ENCODE results near the gene PHLDB2.
A peak's percentile ranks its signal among the peaks of the same experiment; 100 is the strongest.

Gene PHLDB2

DNA sequence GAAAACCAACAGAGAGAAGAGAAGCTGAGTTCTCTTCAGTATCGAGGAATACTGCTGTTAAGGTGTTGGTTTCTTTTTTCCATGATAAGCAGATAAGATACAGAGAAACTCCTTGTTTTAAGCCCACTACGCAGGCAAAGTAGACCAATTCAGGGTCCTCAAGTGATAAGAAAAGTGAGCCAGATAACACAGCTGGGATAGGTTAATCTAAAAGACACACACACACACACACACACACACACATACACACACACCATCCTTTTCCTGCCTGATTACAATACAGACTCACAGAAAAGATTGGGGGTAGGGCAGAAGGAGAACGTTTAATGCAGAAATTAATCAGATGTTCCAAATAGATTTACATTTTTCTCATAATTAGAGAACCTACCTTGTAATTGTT, 6.5 kb upstream of the PHLDB2 start:
- DNase-seq, result no peak

DNA sequence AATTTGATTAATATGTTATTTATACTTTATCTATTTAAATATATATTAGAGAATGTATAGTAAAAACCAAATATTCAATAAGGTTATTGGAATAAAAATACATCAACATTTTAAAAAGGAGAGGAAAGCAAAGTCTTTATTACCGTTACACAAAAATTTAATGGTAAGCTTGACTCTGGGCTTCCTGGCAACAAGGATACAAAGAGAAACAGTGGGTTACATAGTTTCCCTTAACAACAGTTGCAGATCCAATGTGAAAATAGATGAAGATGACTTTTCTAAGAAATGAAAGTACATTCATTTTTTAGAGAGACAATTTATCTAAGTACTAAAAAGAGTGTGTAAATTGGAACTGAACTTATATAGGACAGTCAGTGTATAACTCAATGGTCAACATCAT, 6.0 kb upstream of the PHLDB2 start:
- no peak for DNase-seq

DNA sequence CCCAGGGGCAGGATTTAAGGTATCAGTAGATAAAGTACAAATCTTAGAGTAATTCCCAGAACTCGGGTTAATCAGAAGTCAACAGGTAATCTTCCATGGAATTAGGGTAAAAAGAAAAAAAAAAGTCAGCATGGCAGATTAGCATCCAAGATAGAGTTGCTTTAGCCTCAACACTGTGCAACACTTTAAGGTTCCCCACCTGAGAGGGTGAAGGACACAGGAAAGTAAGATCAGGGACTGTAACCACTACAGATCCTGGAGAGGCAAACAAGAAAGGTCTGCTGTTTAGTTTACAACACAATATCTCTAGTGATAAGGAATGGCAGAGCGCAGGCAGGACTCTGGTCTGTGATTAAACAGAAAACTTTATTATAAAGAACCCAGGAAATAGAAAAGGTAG, 4.1 kb upstream of the PHLDB2 start:
- DNase-seq, result no peak

DNA sequence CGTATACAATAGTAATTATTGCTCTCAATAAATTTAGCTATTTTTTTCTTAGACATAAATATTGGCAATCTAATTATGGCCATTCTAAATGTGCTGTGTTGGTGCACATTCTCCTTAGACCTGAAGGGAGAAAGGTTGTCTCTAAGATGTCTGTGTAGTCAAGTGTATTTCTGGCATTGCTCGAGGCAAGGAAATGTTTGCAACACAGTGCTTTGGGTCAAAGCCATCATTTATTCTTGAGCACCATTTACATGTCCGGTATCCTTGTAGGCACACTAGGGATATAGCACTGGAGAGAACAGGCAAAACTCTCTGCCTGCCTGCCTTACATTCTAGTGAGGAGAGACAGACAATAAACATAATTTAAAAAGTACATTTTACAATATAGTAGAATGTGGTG, 2.6 kb upstream of the PHLDB2 start:
- no peak for DNase-seq

DNA sequence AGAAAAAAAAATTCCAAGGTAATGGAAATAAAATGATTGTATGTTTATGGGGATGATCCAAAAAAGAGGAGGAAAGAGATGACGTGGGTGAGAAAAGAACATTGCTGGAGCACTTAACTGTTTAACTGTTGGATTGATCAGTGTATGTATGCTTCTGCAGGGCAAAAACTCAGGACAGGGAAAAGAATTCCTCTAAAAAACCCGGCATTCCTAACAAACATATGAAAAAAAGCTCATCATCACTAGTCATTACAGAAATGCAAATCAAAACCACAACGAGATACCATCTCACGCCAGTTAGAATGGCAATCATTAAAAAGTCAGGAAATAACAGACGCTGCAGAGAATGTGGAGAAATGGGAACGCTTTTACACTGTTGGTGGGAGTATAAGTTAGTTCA, 1.6 kb upstream of the PHLDB2 start:
- no peak for DNase-seq

DNA sequence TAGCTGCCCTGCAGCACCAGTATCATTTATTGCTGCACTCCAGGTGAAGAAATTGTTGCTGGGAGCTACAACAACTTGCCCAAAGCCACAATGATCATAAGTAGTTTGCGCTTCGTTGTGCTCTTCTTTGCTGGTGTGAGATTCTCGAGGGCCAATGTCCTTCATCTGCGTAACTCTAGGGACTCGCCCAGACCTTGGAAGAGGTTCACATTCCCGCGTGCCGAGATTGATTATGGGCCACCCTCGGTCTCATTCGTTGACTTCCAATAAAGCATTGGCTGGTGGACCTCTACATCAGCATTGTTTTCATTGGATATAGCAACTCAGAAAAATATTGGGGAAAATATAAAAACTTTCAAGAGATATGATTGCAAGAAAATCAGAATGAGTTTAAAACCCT, 423 bp upstream of the PHLDB2 start:
- no peak for DNase-seq

DNA sequence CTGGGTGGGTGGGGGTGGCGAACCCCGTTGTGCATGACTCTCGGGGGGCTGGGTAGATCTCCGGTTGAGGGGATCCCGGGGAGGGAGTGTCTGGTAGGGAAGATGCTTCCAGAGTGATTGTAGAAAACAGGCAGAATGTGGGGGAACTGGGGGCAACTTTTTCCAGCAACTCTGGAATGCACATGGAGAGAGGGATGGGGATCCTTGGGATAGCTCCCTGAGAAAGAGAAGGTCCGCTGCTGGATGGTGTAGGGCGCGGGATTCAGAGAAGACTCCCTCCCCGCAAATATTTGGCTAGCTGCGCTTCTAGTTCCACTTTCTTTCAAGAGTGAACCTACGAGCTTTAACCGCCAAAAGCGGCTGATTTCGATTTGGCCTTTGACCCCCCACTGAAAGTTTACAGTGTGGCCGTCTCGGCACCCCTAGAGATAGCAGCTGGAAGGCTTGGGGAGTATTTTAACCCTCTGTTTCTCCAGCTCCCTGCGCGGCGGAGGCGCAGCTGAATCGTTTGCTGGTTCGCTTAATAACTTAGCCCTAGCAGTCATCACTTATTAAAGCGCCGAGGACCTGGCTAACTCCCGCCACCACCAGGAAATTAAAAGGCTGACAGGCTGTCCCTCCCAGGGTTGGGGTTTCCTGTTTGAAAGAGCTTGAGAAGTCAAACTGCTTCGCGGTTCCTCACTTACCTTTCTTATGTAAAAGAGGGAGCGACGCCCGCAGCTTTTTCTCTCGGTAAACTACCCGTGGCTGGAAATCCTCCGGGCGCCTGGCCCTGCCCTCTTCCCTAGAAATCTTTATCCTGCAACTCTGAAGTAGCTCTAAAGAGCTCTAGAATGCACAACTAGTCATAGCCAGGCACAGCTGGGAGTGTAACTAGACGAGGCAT, 1.2 kb downstream of the PHLDB2 start:
- DNase-seq, result peak; percentile 71 to 77

DNA sequence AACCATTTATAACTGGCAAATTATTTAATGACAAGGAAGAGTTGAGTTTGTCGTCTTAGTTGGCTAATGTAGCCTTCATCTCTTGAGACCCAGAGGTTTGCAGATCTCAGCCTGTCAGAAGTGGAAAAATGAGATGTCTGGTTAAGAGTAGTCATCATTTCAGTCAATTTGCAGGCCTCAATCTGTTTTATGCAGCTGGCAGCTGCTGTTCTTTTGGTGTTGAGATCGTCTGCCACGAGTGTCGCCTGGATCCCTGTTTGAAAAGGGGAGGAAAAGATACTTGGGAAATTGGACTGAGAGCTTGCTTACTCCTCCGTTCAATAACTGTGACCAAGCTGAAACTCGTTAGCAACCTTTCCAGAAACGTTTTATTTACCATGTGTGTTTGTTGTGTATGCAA, 2.3 kb downstream of the PHLDB2 start:
- no peak for DNase-seq

DNA sequence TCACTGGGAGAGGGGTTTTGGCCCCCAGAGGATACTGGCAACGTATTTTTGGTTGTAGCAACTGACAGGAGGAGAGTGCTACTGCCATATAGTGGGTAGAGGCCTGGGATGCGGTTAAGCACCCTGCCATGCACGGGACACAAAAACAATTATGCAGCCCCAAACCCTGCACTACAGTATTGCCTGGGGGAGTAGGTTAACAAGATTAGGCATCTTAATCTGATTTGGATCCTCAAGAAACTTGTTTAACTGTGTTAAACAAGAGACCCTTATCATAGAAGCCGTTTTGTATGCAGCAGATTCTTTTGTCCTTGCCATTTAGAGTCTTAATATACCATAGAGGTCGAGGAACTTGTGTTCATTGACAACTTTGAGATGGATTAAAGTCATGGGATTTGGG, 3.4 kb downstream of the PHLDB2 start:
- DNase-seq, result no peak

DNA sequence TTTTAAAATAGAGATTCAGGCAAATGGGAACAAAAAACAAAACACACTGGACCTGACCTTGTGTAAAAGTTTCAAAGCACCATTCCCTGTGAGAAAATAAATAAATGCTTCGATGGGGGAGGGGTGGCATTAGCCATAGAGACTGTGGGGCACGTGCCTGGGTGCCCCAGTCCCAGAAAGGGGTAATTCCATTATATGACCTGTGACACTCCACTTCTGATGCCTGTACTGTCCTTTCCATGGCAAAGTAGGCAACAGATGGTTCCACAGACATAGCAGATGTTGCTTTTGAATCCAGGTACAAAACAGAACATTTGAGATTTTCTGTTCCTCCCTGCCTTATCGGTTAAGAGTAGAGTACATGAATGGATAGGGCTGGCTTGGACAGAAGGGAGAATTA, 3.9 kb downstream of the PHLDB2 start:
- DNase-seq, result no peak

DNA sequence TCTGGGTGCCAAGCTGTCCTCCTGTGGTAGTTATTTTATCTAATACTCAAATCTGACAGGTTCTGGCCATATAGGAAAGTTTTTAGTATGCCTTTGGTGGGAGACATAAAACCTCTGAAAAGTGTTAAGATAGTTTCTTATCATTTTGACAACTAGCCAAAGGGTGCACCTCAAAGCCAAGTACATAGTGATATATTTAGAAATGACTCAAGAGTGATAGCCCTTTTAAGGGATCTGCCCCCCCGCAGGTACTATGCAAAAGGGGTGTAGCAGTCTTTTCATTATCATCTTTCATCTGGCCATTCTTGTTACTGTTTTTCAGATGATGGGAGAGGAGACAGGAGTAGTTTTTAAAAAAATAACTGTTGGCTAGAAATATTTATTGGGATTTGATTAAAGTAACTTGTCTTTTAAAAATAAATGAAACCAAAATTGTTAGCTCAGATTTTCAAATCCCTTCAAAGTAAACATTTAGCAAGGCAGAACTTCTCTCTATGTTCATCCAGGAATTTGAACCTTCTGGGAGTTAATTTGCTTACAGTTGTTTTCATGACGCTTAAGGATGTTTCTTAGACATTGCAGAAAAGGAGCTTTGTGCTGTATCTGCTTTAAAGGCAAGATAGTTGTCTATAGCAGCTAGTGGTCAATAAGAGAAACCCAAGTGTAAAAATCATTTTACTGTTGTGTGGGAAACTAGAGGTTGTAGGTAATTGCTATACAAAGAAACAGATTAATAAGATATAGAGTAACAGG, 5.1 kb downstream of the PHLDB2 start:
- DNase-seq, result no peak

DNA sequence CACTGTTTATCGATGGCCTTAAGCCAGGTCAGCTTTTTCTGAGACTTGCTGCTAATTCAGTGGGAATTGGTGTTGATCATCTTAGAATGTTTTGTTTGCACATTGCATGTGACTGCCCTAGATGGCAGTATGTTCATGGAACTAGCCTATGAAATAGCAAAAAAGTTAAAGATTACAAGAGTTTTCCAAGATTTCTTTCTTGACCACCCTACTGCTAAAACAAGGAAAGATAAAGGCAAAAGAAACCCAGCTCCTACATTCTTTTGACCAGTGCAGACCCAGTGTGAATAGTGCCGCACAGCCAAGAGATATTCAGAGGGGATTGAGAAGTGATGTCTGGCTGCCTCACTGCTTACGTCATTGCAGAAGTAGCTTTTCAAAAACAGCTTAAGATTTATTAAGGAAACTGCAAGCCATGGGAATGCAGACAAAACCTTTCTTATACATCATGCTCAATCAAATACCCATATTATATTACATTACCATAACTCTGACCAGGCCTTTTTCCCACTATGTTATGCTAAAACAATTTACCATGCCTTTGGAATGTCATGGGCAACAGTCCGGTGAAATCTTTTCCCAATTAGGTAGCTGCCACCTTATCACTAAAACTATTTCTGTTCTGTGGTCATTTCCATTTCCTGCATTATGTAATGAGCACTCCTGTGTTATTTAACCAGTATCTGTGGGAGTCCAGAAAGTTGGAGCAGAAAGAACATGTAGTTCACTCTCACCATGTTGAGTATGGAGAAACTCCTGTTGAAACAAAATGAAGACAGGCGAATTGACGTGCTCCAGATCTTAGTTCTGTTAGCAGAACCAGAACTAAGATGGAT, 6.0 kb downstream of the PHLDB2 start:
- no peak for DNase-seq

DNA sequence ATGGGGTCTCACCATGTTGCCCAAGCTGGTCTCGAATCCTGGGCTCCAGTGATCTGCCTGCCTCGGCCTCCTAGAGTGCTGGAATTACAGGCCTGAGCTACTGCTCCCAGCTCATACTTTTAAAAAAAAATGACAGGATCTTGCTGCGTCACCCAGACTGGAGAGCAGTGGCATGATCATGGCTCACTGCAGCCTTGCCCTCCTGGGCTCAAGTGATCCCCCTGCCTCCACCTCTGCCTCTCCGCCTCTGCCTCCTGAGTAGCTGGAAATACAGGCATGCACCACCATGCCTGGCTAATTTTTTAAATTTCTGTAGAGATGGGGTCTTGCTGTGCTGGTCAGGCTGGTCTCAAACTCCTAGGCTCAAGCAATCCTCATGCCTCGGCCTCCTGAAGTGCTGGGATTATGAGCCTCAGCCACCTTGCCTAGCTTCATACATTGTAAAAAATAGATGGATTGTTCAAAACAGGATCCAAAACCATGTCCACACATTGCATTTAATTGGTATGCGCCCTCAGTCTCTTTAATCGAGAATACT, 8.9 kb downstream of the PHLDB2 start:
- DNase-seq, result no peak

DNA sequence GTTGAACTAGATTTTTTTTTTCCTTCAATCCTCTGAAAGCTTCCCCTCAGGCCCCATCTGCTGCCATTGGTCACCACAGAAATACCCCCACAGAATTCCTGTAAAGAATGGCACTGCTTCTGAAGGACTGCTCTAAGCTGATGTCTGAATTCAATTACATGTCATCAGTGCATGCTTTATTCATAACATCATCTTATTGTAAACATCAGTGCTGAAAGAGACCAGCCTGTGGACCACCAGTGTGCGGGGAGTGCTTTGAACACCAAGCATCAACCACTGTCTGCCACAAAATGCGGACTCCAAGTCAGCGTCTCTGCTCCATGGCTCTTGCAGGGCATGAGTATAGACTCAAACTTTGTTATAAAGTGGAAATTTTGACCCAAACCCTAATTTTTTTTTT, 11.6 kb downstream of the PHLDB2 start:
- DNase-seq, result no peak

DNA sequence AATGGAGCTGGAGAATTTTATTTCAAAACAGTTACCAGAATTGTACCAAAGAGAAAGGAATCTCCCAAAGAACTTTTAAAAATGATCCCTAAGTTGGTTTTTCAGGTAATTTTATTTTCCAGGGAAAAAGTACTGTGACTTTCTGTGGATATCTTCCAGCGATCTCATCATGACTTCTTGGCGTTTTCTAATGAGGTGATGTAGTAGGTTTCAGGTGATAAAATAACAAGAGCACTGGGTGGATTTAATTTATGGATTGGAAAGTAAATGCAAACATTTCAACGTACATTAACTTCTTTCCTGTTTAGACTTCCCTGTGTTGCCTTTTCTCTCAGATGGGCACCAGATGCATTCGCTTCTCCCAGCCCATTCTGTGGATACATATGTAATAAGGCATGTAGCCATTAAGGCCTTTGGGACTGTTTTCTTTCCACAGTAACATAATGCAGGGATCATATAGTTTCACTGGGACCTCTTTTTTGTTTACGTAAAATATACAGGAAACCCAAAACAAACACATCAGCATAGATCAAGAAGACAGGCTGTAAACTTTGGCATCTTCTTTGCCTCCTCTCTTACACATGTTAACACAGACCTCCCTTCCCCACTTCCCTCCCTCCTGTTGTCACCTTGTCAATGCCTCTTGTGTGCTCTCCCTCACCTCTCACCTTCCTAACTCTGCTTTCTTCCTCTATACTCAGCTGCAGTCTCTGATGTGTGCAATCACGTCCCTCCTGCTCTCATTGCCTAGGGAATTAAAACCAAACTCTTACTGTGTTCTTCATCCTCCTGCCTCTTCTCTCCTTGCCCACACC, 13.0 kb downstream of the PHLDB2 start:
- DNase-seq, result no peak

DNA sequence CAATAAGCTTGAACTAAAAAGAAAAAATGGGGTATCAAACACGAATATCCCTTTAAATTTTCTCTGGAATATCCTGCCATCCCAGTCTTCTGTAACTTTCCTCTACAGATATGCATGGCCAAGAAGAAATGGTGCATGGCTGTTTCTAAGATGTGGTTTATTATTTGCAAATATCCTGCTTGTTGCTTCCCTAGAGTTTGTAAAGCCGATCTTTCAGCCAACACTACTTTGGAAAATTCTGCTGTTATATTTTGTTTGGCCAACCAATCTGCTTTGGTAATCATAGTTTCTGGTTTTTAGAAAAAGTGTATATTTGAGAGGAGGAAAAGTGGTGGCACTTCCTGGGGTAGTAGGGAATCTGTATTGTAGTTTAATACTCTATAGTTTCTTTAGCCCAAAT, 13.9 kb downstream of the PHLDB2 start:
- DNase-seq, result no peak

DNA sequence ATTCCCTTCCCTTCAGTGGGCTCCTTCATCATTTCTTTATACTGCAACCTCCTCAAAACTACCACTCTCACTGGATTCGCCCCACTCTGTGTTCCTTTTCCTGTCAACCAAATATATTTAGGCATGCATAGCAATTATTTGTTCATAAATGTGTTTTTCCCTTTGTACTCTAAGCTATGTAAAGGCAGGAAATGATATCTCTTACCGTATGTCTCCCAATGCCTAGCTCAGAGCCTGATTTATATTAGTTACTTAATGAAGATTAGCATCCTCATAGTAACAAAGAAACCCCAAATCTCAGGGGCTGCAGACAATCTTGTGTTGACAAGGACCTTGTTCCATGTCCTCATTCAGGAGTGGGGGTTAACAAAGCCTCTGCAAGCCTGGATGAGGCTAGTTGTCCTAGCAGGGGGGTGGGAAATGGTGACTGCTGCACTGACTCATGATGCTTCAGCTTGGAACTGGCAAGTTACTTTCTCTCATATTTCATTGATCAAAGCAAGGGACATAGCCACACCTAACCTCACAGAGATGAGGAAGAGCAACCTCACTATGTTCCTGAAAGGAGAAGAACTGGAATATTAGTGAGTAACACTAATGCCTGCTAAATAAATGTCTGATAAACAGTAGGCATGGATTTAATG, 15.2 kb downstream of the PHLDB2 start:
- DNase-seq, result no peak

DNA sequence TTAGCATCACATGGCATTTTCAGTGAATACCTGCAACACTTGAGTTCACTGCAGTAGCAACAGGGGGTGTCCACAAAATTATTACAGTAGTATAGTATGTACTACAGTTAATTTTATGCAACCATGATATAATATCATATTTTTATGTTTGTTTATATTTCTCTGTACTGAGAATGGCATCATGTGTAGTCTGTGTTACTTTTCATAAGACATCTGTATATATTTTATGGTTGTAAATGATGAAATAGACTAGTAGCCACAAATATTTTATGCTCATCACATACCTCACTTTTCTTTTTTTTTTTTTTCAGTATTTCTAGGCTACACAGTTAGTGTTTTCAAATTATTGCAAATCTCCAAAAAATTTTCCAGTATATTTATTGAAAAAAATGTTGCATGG, 22.4 kb downstream of the PHLDB2 start:
- no peak for DNase-seq

DNA sequence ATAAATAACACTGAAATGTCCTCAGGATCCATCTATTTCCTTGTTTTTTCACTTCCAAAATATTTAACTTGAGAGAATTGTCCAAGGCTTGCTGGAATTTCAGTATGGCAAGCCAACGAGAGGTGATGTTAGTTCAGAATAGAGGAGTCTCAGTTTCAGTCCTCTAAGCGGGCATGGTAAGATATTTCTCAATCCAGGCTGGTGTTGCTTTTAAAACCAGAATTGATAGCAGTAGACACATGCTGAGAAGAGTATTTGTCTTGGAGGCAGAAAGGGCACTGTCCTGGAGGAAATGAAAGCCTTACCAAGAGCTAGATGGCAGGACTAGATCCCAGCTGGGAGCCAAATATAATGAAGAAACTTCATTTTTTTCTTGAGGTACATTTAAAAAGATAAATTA, 23.1 kb downstream of the PHLDB2 start:
- no peak for DNase-seq

DNA sequence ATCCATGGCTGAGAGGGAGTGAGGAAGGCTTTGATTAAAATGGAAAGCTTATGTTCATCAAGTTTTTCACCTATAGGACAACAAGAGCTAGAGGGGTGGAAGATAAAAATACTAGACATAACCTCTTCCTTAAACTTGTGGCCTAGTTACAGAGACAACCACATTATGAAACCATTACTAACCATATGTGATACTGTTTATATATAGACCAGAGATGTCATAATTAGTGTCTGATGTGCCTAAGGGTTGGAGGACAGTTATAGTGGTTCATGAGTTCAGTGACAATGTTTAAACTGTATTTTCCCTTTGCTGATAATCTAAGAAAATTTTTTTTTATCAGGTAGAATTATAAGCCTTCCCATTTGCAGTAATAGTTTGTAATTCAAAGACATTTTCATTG, 23.7 kb downstream of the PHLDB2 start:
- DNase-seq, result no peak

DNA sequence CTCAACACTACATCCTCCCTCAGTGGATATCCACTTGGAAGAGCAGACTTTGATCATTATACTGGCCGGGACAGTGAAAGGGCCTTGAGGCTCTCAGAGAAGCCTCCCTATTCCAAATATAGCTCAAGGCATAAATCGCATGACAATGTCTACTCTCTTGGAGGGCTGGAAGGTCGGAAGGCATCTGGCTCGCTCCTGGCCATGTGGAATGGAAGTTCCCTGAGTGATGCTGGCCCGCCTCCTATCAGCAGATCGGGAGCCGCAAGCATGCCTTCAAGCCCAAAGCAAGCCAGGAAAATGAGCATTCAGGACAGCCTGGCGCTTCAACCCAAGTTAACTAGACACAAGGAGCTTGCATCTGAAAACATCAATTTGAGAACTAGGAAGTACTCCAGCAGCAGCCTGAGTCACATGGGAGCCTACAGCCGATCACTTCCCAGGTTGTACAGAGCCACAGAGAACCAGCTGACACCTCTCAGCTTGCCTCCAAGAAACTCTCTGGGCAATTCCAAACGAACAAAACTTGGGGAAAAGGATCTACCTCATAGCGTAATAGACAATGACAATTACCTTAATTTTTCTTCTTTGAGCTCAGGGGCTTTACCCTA, 25.4 kb downstream of the PHLDB2 start:
- no peak for DNase-seq
